Activated T-cell treated with anti-CD3 and anti-CD28 coated beads for 4 hours (primary cell): ENCODE measurements around the gene MPDZ.

Experiments used
- DNase-seq: peaks from one replicate; pipeline ENCODE4 v3.0.0-alpha.2; 2020

Gene MPDZ

GRCh38 chr9:13128266-13128860 lies 151.1 kb downstream of the MPDZ start:
- no peak for DNase-seq

- DNase-seq: no peak
Observed at GRCh38 chr9:13127131-13127530, 152.4 kb downstream of the MPDZ start.

- no peak for DNase-seq
Observed at GRCh38 chr9:13125261-13125660, 154.2 kb downstream of the MPDZ start.

GRCh38 chr9:13122756-13123369 lies 156.6 kb downstream of the MPDZ start:
- DNase-seq: no peak

- DNase-seq: no peak
Observed at GRCh38 chr9:13118313-13118712, 161.2 kb downstream of the MPDZ start.

- no peak for DNase-seq
Observed at GRCh38 chr9:13116292-13116691, 163.2 kb downstream of the MPDZ start.

- no peak for DNase-seq
Observed at GRCh38 chr9:13113751-13114150, 165.7 kb downstream of the MPDZ start.

- DNase-seq: no peak
Observed at GRCh38 chr9:13113216-13113615, 166.3 kb downstream of the MPDZ start.

- no peak for DNase-seq
Observed at GRCh38 chr9:13111778-13112177, 167.7 kb downstream of the MPDZ start.

- no peak for DNase-seq
Observed at GRCh38 chr9:13110766-13111417, 168.6 kb downstream of the MPDZ start.

GRCh38 chr9:13109781-13110180 lies 169.7 kb downstream of the MPDZ start:
- DNase-seq: no peak

GRCh38 chr9:13107008-13107407 lies 172.5 kb downstream of the MPDZ start:
- no peak for DNase-seq

GRCh38 chr9:13100914-13101572 lies 178.4 kb downstream of the MPDZ start:
- DNase-seq: no peak

- no peak for DNase-seq
Observed at GRCh38 chr9:13095056-13095455, 184.4 kb downstream of the MPDZ start.

- no peak for DNase-seq
Observed at GRCh38 chr9:13090628-13091027, 188.9 kb downstream of the MPDZ start.

GRCh38 chr9:13089666-13090065 lies 189.8 kb downstream of the MPDZ start:
- no peak for DNase-seq

- no peak for DNase-seq
Observed at GRCh38 chr9:13088720-13089427, 190.6 kb downstream of the MPDZ start.

- no peak for DNase-seq
Observed at GRCh38 chr9:13083963-13084528, 195.4 kb downstream of the MPDZ start.

GRCh38 chr9:13083366-13083765 lies 196.1 kb downstream of the MPDZ start:
- DNase-seq: no peak

GRCh38 chr9:13082796-13083195 lies 196.7 kb downstream of the MPDZ start:
- DNase-seq: no peak

- DNase-seq: no peak
Observed at GRCh38 chr9:13078164-13078563, 201.3 kb downstream of the MPDZ start.

GRCh38 chr9:13076616-13077015 lies 202.9 kb downstream of the MPDZ start:
- DNase-seq: no peak

- DNase-seq: no peak
Observed at GRCh38 chr9:13071921-13072320, 207.6 kb downstream of the MPDZ start.
